Fibroblast of skin of left biceps (primary cell): ENCODE data around the gene BCL2L13.
A peak's percentile ranks its signal among the peaks of the same experiment; 100 is the strongest.
"Not testable (repeated sequence)": the region's sequence is repeated elsewhere in the genome, so short reads cannot be mapped to it uniquely, and the experiment has no call there.

ENCODE experiments used
- DNase-seq, 2 experiments: peaks; one replicate each; pipeline ENCODE4 v3.0.0-alpha.2; 2013; ENCODE audit warnings: low read depth in 2 of 2

The BCL2L13 gene

DNA sequence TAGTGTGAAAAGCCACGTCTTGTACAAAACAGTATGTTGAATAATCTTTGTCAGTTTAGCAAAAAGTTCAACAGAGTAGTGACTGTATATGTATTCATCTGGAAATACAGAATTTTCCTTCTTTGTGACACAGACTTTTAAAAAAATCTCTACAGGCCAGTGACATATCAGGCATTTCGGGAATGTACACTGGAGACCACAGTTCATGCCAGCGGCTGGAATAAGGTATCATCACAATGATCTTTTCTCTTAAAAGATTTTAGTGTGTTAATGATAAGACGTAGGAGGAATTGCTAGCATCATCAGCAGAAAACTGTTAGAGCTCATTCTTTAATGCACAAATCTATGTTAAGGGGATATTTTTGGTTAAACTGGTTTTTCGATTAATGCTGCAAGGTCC is 57.4 kb downstream of the BCL2L13 start:
- no peak for DNase-seq

DNA sequence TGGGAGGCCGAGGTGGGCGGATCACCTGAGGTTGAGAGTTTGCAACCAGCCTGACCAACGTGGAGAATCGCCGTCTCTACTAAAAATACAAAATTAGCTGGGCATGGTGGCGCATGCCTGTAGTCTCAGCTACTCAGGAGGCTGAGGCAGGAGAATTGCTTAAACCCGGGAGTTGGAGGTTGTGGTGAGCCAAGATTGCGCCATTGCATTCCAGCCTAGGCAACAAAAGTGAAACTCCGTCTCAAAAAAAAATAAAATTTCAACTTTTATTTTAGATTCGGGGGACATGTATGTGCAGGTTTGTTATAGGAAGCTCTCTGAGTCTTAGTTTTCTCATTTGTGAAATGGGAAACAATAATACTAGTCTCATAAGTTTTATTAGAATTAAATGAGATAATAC is 58.6 kb downstream of the BCL2L13 start:
- DNase-seq = not testable (repeated sequence)

DNA sequence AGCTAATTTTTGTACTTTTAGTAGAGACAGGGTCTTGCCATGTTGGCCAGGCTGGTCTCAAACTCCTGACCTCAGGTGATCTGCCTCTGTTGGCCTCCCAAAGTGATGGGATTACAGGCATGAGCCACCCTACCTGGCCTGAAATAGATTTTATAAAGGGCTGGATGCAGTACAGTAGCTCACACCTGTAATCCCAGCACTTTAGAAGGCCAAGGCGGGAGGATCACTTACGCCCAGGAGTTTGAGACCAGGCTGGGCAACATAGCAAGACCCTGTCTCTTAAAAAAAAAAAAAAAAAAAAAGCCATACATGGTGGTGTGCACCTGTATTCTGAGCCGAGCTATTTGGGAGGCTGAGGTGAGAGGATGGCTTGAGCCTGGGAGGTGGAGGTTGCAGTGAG is 59.7 kb downstream of the BCL2L13 start:
- DNase-seq = not testable (repeated sequence)

DNA sequence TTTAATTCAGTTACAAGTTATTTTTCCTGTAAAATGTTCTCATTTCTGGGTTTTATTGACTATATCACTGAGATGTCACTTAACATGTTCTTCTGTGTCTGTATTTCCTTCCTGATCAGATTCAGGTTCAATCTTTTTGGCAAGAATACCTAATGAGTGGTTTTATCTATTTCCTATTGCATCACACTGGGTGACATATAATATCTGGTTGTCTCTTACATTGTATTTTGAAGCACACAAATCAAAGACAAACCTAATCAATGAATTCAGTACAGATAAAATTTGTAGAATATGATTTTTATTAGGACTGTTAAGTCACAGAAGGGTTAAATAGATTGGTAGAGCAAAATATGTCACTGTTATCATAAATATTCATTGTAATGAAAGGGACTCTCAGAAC is 60.4 kb downstream of the BCL2L13 start:
- DNase-seq = no peak

DNA sequence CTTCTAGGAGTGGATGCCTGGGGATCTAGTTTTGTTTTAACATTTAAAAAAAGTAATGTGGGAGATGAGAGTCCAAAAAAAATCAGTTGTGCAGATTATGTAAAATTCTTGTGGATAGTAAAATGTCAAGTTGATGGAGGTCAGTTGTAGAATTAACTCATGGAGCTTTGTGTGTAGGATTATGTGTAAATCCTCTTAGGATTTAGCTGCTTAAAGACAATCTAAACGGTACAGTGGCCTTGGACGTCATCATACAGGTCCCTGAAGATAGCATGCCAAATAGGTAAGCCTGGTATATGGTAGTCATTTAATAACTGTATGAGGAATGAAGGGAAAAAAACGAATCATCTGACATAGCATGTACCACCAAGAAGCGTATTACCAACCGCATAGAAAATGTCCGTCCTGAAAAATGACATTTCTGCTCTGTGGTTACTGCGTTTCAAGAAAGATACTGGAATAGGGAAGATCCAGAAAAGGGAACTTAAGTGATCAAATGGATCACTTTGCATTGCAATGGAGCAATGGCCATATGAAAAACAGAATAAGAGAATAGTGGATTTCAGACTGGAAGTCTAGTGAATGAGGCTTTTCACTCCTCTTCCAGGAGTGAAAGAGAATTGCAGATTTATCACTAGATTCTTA is 61.3 kb downstream of the BCL2L13 start:
- DNase-seq = no peak

DNA sequence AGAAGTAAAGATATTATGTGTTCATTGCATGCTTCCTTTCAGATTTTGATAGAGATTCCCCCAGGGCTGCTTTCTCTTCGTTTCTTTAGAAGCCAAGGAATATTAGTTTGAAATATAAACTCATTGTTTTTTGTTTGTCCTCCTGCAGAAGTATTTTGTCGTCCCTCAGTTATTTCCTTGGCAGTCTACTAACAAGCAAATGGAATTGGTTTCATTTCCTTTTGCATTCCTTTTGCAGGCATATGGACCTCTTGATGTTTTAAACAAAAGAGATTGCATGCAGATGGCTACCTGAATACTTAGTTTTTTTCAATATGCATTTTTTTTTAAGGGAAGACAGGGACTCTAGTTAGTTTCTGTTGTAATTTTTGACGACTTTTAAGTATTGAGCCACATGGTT is 62.2 kb downstream of the BCL2L13 start:
- no peak for DNase-seq

DNA sequence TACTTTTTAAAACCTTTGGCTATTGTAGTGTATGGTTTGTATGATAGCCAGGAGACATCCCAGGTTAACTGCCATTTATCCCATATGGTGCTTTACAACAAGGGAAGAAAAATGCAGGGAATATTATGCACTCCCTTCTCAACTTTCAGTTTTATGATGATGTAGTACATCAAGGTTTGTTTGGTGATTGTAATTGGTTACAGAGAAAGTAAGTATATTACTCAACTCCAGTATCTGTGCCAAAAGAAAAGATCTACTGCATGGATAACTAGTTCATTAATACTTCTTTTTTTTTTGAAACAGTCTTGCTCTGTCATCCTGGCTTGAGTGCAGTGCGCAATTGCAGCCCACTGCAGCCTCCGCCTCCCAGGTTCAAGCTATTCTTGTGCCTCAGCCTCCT is 65.3 kb downstream of the BCL2L13 start:
- no peak for DNase-seq

DNA sequence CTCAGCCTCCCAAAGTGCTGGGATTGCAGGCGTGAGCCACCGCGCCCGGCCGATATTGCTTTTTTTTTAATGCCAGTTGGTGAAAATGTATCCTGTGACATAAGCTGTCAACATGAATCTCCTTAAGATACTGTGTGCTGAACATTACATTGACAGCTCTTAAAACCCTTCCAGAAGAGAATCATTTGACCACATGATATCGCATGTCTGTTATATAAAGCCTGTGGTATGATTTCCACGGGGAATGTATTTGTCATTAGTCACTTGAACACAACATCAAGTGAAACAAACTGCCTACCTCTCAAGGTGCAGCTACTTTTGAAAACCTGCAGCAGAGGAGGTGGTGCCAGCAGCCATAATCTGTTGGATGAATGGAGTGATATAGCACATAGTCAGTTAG is 67.0 kb downstream of the BCL2L13 start:
- DNase-seq = no peak

DNA sequence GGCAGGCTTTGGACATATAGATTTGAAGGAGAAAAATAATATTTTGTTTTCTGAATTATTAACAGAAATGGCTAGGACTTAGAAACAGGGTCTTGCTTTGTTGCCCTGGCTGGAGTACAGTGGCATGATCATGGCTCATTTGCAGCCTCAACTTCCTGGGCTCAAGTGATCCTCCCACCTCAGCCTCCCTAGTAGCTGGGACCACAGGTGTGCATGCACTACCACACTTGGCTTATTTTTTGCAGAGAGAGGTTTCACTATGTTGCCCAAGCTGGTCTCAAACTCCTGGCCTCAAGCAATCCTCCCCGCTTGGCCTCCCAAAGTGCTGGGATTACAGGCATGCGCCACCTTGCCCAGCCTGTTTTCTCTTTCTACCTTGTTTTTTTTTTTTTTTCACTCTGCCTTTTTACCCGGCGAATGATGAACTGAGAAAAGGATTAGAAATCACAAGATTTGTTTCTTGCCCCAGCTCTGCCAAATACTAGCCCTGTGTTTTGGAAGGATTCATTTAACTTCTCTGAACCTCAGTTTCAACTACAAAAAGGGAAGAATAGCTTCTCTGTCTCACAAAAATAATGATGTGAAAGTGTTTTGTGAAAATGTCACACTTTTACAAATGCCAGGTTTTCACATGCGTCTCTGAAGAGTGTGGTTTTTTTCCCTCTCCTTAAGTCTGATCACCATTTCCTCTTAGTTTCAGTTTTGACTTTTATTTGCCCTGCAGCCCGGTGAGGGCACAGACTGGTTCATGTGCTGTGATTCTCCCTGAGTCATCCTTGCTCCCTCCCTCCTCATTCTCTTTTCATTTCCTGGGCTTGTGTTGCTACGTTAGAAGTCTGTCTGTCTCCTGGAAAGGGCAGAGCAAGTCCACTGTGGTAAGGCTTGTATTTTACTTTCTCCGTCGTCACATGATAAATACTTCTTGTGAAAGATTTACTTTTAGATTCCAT is 67.7 kb downstream of the BCL2L13 start:
- peak; percentile 40 to 48 for DNase-seq

DNA sequence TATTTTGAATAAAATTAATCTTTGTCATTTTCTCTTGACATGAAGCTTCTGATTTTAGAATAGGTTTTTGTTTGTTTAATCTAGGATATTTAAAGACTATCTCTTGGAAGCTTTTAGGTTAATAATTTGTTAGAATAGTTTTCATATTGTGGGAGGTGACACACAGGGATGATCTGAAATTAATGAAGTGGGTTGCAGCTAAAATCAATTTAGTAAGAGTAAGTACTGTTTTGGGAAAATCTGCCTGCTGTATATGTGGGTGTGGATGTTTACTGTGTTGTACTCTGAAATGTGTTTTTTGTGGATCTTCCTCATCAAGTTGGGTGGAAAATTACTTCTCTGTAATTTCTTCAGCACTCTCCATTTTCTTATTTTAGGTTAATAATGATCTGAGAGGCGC is 68.4 kb downstream of the BCL2L13 start:
- no peak for DNase-seq

DNA sequence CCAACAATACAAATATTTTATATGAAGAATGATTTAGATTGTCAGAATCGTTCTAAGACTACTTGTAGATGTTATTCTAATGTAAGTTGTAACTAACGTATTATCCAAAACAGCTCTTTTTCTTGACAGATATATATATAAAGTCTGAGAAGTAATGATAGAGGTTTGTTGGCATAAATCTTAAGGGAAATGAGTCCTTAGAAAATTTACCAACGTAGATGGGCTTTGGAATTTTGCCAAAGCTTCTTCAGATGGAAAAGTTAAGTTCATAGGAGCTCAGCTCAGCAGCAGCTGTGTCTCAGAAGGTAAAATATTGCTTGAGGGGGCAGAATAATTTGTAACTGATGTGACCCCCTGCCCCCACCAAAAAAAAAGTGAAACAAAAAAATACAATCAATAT is 69.0 kb downstream of the BCL2L13 start:
- DNase-seq = no peak

DNA sequence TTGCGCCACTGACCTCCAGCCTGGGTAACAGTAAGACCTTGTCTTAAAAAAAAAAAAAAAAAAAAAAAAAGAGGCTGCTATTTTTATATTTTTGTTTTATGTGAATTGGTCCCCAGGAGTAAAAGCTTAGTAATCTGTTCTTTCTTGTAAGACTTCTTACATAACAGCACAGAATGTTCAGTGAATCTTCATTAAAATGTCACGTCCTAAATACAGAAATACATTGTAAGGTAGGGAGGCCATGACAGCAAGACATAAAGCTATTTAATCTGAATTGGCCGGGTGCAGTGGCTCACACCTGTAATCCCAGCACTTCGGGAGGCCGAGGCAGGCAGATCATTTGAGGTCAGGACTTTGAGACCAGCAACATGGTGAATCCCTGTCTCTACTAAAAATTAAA is 71.5 kb downstream of the BCL2L13 start:
- DNase-seq = no peak

DNA sequence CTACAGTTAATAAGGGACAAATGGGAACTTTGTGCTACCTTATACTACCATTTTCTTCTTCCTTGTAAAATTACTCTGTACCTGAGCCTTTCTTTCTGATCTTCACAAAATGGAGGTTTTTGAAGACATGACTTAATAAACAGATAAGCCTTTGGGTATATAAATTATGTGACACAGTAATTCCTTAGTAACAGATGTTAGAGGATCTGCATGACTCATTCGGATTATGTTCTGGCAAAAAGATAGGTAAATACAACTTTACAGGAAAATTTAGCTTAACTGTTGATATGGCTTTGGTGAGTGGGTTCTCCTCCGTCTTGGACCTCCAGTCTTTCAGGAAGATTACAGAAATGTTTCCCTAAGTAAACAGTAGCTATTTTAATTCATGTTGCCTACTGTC is 73.9 kb downstream of the BCL2L13 start:
- DNase-seq = no peak

DNA sequence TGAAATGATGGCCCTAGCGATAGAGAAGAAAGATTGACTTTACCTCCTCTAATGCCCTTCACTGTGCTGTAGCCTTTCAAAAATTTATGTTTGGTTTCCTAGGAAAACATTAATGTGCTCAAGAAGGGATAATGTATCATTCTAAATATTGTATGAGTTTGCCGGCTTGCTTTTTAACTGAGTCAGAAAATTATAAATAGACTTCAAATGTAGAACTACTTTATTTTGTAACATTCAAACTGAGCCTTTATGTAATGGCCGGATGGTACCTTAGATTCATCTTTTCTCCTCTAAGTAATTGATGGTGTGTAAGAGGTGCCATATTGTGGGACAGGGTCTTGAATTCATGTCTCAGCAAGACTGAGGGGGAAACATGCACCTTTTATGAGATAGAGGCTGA is 78.0 kb downstream of the BCL2L13 start:
- no peak for DNase-seq

DNA sequence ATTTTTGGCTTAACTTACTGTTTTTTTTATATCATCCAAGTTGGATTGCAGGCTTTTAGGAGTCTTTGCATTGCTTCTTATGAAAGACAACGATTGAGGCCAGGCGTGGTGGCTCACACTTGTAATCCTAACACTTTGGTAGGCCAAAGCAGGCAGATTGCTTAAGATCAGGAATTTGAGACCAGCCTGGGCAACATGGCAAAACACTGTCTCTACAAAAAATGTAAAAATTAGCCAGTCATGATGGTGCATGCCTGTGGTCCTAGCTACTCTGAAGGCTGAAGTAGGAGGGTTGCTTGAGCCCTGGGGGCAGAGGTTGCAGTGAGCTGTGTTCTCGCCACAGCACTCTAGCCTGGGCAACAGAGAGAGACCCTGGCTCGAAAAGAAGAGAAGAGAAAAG is 79.2 kb downstream of the BCL2L13 start:
- no peak for DNase-seq

DNA sequence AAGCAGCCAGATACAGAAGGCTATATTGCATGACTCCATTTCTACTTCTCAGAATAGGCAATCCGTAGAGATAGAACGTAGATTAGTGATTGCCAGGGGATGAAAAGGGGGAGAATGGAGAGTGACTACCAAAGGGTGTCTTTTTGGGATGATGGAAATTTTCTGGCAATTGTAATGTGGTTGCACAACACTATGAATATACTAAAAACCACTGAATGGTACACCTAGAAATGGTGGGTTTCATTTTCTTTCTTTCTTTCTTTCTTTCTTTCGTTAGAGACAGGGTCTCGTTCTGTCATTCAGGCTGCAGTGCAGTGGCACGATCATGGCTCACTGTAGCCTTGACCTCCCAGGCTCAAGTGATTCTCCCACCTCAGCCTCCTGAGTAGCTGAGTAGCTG is 81.4 kb downstream of the BCL2L13 start:
- DNase-seq = no peak

DNA sequence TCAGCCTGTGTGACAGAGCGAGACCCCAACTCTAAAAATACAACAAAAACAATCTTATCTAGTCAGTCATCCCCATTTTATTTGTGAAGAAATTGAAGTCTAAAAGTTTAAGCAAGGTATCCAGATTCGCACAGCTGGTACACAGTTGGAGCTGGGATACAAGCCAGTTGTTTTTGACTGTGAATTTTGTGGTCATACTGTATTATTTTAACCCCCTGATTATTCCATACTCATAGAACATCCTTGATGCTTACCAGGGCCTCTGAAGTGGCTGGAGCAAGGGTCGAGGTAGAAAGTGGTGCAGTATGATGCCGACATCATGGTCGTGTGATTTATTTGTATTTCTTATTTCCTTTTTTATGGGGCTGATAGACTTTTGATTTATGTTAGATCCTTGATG is 85.7 kb downstream of the BCL2L13 start:
- no peak for DNase-seq

DNA sequence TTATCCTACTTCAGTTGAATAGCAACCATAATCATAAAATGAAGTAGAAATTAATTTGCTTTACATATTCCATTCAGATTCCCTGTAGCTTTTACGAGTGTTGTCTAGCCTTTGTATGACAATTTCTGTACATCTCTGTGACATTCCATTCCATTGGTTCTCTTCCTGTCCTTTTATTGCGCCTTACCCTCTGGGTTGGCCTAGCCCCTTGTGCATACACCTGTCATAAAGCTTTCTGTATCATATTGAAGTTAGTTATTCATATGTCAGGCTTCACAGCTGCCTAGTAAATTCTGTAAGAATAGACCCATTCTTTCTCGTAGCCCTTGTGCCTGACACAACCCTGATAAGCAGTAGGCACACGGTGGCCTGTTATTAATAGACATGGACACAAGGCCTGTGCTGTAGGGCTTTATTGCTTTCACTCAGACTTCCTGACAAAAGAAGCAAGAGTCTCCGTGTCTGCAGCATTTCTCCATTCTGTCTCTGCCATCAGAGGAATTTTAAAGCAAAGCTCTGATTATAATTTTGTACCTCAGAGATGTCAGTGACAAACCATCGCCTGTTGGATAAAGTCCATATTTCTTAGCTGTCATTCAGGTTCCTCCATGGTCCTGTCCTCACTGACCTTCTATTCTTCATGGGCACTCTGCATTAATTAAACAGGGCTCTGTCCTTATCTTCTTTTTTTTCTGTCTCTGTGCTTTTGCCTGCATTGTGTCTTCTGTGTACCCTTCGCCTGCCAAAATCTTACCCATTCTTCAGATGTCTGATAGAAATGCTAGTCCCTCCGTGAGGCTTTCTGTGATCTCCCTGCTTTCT is 86.3 kb downstream of the BCL2L13 start:
- no peak for DNase-seq

DNA sequence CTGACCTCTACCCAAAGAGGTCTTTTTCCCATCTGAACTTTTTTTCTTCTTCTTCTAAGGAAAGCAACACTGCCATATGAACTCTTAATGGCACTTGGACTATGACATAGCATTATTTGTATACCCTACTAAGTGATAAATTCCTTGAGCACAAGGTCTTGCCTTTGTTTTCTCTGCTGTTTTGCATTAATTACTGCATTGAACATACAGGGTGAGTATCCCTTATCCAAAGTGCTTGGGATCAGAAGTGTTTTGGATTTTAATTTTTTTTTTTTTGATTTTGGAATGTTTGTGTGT is 86.9 kb downstream of the BCL2L13 start:
- no peak for DNase-seq

DNA sequence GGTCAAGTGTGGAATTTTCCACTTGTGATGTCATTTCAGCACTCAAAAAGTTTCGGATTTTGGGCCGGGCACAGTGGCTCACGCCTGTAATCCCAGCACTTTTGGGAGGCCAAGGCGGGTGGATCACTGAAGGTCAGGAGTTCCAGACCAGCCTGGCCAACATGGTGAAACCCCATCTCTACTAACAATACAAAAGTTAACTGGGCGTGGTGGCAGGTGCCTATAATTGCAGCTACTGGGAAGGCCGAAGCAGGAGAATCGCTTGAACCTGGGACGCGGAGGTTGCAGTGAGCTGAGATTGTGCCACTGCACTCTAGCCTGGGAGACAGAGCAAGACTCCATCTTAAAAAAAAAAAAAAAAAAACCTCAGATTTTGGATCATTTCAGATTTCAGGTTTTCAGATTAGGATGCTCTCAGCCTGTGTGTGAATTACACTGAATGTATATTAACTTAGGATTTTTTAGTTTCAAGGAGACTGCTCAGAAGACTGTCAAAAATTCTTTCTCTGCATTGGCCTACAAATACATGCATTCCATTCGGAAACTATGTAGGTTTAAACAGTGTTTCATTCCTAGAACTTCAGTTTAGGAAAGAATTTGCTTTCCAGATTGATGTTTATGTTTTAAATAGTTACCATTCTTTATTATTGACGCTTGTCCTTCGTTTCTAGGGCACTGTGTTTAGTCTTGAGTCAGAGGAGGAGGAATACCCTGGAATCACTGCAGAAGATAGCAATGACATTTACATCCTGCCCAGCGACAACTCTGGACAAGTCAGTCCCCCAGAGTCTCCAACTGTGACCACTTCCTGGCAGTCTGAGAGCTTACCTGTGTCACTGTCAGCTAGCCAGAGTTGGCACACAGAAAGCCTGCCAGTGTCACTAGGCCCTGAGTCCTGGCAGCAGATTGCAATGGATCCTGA is 87.7 kb downstream of the BCL2L13 start:
- DNase-seq = no peak
